Smooth muscle cell (in vitro differentiated cells): ENCODE measurements around the gene GPATCH2. TPM values are rescaled to one million over a fixed set of nuclear protein-coding genes. Genes with fewer than 3 reads are reported as not detected.
"Not testable (repeated sequence)": the region's sequence is repeated elsewhere in the genome, so short reads cannot be mapped to it uniquely, and the experiment has no call there.

Experiments
- DNase-seq: peaks from one replicate; lab custom pipeline; 2025; ENCODE audit not compliant: unreplicated experiment; lab: John Stamatoyannopoulos, UW
- H2AFZ ChIP-seq: fragments of 200-600 bp; sonication (generic); 2 replicates; pipeline ENCODE4 v1.6.0; 2016; ENCODE audit warnings: antibody characterized with exemption, low read depth, mild to moderate bottlenecking
- H3F3A ChIP-seq: fragments of 200-600 bp; sonication (generic); 2 replicates; pipeline ENCODE4 v1.6.0; 2017; ENCODE audit warnings: antibody characterized with exemption, low read depth
- H3K27ac ChIP-seq: fragments of 200-600 bp; sonication (generic); 2 replicates; pipeline ENCODE4 v1.5.1; 2016; ENCODE audit warnings: low read depth, mild to moderate bottlenecking
- H3K27me3 ChIP-seq: fragments of 200-600 bp; sonication (generic); 2 replicates; pipeline ENCODE4 v1.6.1; 2016; ENCODE audit warnings: low read depth, mild to moderate bottlenecking
- H3K36me3 ChIP-seq: fragments of 200-600 bp; sonication (generic); 2 replicates; pipeline ENCODE4 v1.5.1; 2016; ENCODE audit warnings: low read depth
- H3K4me1 ChIP-seq: fragments of 200-600 bp; sonication (generic); 2 replicates; pipeline ENCODE4 v1.5.1; 2016; ENCODE audit warnings: low read depth
- H3K4me2 ChIP-seq: fragments of 200-600 bp; sonication (generic); 2 replicates; pipeline ENCODE4 v1.6.0; 2016; ENCODE audit warnings: mild to moderate bottlenecking
- H3K4me3 ChIP-seq: fragments of 200-600 bp; sonication (generic); 2 replicates; pipeline ENCODE4 v1.5.1; 2016; ENCODE audit warnings: mild to moderate bottlenecking
- H3K79me2 ChIP-seq: fragments of 200-600 bp; sonication (generic); 2 replicates; pipeline ENCODE4 v1.6.0; 2016; ENCODE audit warnings: low read depth, mild to moderate bottlenecking
- H3K9ac ChIP-seq: fragments of 200-600 bp; sonication (generic); 2 replicates; pipeline ENCODE4 v1.6.0; 2016; ENCODE audit warnings: low read depth
- H3K9me3 ChIP-seq: fragments of 200-600 bp; sonication (generic); replicated peaks from 2 replicates; pipeline ENCODE4 v1.5.1; 2016; ENCODE audit warnings: low read depth
- H4K20me1 ChIP-seq: fragments of 200-600 bp; sonication (generic); 2 replicates; pipeline ENCODE4 v1.6.0; 2016; ENCODE audit warnings: low read depth
- WGBS: methylation state at CpG from one replicate; pipeline ENCODE4 v1.1.7; 2016; ENCODE audit warnings: low lambda C conversion rate; 5-methylcytosine and 5-hydroxymethylcytosine counted together
- polyA plus RNA-seq: library from polyadenylated mRNA; unstranded; fragments of >200 nt; fragmentation: Nextera tagmentation; extraction: Ambion mirVana; gene quantifications from 2 replicates; pipeline ENCODE4 v1.2.1, GENCODE V29; 2016
- total RNA-seq: library from RNA; depleted of rRNA; stranded (reverse); fragments of >200 nt; gene quantifications from 2 replicates; pipeline ENCODE4 v1.2.3, GENCODE V29; 2014
- TF ChIP-seq, protein P1 (sequence below): fragments of 200-600 bp; sonication (generic); IDR thresholded peaks from 2 replicates; pipeline ENCODE4 v1.5.1; 2017; ENCODE audit warnings: borderline replicate concordance, mild to moderate bottlenecking, antibody characterized with exemption; ENCODE audit not compliant: insufficient read depth, poor library complexity, severe bottlenecking

The GPATCH2 gene
- total and polyA plus RNA-seq, 2 experiments from 2014 or later = 5.6 to 16.4 TPM

DNA sequence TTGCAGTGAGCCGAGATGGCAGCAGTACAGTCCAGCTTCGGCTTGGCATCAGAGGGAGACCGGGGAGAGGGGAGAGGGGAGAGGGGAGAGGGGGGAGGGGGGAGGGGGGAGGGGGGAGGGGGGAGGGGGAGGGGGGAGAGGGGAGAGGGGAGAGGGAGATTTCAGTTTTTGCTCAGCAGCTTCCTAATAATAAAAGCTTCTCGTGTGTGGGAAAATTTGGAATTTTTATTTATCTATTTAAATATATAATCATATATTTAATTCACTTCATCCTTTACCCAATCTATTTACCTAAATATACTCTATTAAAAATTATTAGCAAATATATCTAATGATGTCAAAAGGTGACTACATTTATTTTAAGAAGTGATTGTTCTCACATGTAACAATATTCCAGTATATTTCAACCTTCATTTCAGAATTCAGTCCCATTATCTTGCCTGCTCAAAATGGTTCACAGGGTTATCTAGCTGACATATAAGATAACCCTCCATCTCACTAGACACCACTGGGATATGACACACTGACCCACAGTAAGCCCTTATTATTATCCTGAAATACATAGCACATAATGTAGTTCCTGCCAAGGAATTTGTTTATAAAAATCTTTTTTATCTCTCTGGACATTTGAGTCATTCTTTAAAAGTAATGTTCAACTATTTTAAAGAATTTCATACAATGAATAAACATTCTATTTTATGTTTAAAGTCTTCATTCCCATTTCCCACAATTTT is 105.9 kb downstream of the GPATCH2 start:
- DNase-seq = no peak
- 100% methylated on average over 1 of the region's 4 CpGs for WGBS
- TF ChIP-seq, protein P1, sequence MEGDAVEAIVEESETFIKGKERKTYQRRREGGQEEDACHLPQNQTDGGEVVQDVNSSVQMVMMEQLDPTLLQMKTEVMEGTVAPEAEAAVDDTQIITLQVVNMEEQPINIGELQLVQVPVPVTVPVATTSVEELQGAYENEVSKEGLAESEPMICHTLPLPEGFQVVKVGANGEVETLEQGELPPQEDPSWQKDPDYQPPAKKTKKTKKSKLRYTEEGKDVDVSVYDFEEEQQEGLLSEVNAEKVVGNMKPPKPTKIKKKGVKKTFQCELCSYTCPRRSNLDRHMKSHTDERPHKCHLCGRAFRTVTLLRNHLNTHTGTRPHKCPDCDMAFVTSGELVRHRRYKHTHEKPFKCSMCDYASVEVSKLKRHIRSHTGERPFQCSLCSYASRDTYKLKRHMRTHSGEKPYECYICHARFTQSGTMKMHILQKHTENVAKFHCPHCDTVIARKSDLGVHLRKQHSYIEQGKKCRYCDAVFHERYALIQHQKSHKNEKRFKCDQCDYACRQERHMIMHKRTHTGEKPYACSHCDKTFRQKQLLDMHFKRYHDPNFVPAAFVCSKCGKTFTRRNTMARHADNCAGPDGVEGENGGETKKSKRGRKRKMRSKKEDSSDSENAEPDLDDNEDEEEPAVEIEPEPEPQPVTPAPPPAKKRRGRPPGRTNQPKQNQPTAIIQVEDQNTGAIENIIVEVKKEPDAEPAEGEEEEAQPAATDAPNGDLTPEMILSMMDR = no peak
- no peak overlapping the region for H3K4me2 ChIP-seq
- H2AFZ ChIP-seq = no peak overlapping the region
- H3K27ac ChIP-seq = no peak overlapping the region
- no peaks in the 10 kb centered on the region for H3K27me3 ChIP-seq
- no peak overlapping the region for H3K9ac ChIP-seq
- H3K36me3 ChIP-seq = no peaks in the 10 kb centered on the region
- H3K79me2 ChIP-seq = no peaks in the 10 kb centered on the region
- H3K4me1 ChIP-seq = no peaks in the 10 kb centered on the region
- no peaks in the 10 kb centered on the region for H3F3A ChIP-seq
- no peak overlapping the region for H3K4me3 ChIP-seq
- no peaks in the 10 kb centered on the region for H3K9me3 ChIP-seq
- no peaks in the 10 kb centered on the region for H4K20me1 ChIP-seq

GRCh38 chr1:217523921-217524320 is 107.0 kb downstream of the GPATCH2 start:
- not testable (repeated sequence) for H3K9me3 ChIP-seq, DNase-seq, H3K4me1 ChIP-seq, H4K20me1 ChIP-seq, H3K9ac ChIP-seq, H3K4me2 ChIP-seq, H2AFZ ChIP-seq, H3K4me3 ChIP-seq, H3K27ac ChIP-seq, H3K79me2 ChIP-seq, H3K36me3 ChIP-seq, H3K27me3 ChIP-seq, H3F3A ChIP-seq
- WGBS = 100% methylated on average over 4 of the region's 28 CpGs

DNA sequence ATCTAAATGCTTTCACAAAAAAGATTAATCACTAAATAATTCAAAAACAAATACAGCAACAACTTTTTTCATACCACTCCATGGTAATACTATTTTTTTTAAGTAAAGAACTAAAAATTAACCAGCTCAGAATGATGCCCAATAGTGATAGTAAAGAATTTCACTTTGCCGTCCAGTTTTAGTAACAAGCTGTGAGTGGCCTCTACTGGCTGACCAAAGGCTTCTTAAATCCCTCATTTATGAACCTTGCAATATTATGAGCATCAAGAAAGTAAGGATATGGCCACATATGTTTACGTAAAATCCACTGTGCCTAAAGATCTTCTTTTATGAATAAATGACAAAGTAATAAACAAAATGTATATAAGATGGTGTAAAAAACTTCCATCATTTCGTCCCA is 108.6 kb downstream of the GPATCH2 start:
- WGBS = 95% methylated on average over 3 of the region's 3 CpGs
- Histone ChIP-seq H3K27ac (no peak overlapping the region), H4K20me1 (no peaks in the 10 kb centered on the region), H3K36me3 (no peaks in the 10 kb centered on the region), H3K9me3 (no peaks in the 10 kb centered on the region), H3K4me2 (no peak overlapping the region), H3F3A (no peaks in the 10 kb centered on the region), H2AFZ (no peak overlapping the region), H3K79me2 (no peaks in the 10 kb centered on the region), H3K4me1 (no peaks in the 10 kb centered on the region), H3K27me3 (no peaks in the 10 kb centered on the region), H3K4me3 (no peak overlapping the region), H3K9ac (no peak overlapping the region)
- TF ChIP-seq, protein P1 = no peak
- DNase-seq = no peak

DNA sequence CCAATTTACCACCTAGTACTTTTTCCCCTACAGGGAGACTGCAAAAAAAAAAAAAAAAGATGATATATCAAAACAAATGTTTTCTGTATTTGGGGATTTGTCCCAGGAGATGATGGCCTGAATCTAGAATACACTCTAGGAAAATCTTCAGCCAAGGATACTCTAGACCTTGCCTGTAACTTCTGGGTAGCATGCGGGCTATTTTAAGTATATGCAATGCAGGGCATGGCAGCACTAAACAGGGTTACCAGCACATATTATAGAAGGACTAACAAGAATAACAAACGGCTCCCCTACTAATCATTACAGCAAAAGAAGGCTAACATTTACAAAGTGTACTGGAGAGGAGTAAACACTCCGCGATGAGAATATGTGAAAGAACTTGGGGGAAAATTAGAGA is 109.6 kb downstream of the GPATCH2 start:
- H3F3A ChIP-seq = no peaks in the 10 kb centered on the region
- DNase-seq = no peak
- H3K9me3 ChIP-seq = no peaks in the 10 kb centered on the region
- no peak overlapping the region for H2AFZ ChIP-seq
- no peaks in the 10 kb centered on the region for H3K79me2 ChIP-seq
- H3K9ac ChIP-seq = no peak overlapping the region
- no peak overlapping the region for H3K4me2 ChIP-seq
- WGBS = 91% methylated on average over 4 of the region's 4 CpGs
- H3K4me3 ChIP-seq = no peak overlapping the region
- H3K27me3 ChIP-seq = no peaks in the 10 kb centered on the region
- TF ChIP-seq, protein P1 = no peak
- H3K36me3 ChIP-seq = no peaks in the 10 kb centered on the region
- H3K4me1 ChIP-seq = no peaks in the 10 kb centered on the region
- no peaks in the 10 kb centered on the region for H4K20me1 ChIP-seq
- H3K27ac ChIP-seq = no peak overlapping the region
